ENCODE measurements around the gene POLR2L.

POLR2L gene

DNA sequence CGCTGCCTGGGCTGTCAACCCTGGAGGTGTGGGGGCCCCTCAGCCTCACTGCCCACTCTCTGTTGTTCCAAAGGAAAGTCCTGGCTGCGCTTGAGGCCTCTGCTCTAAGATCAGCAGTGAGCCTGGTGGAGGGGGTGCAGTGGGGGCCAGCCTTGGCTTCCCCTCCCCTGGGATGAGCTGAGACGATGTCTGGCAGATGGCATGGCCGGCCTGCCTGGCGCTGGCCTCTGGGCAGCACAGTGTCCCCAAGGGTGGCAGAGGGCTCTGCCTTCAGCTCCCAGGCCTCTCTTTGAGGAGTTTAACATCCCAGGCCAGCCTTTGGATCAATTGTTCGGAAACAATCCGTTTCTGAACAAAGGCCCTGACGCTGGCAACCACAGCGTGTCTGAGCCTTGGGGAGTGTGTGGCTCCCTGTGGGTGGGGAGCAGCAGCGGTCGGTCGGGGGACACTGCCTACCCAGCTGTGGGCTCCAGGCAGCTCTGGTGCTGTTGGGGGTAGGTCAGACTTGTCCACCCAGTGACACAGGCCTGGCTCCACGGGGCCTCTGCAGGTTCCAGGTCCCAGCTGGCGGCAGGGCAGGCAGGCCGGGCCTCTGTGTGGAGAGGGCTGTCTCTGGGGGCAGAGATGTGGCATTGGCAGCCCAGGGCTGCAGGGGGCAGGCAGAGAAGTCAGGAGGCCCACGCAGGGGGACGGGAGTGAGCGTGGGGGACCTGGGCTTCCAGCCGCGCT lies 12.4 kb upstream of the POLR2L start:
- DNase-seq (ENCODE audit: low read depth): no peak

DNA sequence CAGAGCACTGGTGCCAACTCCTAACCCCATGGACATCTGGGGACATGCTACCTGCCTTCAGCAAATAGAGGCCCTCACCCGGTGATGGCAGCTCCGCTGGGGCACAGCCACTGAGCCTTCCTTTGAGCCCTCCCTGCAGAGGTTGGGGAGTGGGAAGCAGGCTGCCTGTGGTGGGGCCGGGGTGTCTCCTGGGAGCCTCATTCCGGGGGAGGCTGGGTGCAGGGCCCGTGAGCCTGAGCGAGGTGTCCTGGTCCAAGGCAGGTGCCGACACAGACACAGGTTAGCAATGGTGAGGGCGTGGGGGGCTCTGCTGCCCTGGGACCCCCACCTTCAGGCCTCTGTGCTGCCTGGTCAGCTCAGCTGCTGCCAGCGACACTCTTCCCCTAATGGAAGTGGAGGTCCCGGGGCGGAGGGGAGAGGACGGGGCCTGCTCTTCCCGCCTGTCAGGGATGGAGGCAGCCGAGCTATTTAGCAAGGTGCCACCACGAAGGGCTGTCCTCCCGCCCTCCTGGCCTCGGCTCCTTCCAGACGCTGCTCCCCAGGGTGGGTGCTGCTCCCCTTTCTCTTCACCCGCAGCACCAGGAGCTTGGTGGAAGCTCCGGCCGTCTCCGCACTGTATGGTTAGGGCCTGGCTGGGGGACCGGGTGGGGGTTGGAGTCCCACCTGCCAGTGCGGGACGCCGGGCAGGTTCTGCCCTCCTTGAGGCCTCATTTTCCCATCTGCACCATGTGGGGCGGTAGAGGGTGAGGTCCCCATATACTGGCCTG lies 11.5 kb upstream of the POLR2L start:
- DNase-seq (ENCODE audit: low read depth): no peak

DNA sequence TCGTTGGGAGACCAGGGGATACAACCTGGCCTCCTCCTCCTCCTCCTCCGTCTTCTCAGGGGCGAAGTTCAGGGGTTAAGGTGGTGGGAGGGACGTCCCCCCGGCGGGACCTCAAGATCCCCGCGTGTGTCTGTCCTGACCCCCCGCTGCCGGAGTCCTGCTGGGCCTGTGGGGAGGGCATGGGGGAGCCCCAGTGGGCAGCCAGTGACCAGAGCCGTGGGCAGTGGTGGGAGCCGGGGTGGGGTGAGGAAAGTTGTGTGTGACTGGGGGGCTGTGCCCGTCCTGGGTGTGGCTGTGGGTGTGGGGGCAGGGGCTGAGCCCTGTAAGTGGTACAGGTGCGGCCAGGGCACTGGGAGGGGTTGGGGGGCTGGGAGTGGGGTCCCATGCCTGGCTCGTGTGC lies 10.4 kb upstream of the POLR2L start:
- DNase-seq (ENCODE audit: low read depth): no peak

DNA sequence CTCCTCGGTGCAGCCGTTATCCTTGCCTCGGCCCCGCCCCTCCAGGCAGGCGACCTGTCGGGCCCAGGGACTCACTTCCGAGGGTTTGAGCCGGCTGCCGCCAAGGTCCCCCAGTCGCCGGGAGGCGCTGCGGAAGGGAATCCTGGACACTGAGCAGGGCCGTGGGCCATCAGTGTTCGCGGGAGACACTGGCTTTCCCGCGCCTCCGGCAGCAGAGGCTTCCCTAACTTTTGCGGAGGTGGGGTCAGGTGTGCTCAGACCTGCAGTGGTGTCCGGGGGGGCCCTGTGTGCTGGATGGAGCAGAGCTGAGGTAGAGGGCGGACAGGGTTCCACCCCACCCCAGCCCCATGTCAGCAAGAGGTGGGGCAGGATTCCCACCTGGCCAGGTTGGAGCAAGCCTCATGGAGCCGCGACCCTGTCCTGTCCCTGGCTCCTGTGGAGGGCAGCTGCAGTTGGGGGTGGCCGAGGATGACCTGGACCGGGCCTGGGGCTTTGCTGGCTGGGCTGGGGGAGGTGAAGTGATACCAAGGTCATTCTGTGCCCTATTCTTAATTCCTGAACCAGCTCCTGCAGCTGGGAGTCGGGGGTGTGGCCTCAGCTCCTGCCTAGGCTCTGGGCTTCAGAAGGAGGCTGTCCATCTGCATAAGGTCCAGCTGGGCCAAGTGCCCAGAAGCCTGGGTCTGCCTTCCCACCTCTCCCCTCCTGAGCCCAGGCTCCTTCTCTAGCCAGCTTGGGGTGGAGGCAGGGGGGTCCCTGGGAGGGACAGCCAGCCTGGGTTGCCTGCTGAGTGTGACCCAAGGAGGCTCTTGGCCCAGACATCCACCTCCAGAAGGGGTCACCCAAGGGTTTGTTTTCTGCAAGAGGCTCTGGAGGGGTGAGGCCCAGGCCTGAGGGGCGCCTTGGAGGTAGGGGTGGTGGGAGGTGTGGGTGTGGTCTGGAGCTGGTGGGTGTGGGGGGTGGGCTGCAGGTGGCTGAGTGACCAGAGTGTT lies 8.7 kb upstream of the POLR2L start:
- no peak for DNase-seq (ENCODE audit: low read depth)

DNA sequence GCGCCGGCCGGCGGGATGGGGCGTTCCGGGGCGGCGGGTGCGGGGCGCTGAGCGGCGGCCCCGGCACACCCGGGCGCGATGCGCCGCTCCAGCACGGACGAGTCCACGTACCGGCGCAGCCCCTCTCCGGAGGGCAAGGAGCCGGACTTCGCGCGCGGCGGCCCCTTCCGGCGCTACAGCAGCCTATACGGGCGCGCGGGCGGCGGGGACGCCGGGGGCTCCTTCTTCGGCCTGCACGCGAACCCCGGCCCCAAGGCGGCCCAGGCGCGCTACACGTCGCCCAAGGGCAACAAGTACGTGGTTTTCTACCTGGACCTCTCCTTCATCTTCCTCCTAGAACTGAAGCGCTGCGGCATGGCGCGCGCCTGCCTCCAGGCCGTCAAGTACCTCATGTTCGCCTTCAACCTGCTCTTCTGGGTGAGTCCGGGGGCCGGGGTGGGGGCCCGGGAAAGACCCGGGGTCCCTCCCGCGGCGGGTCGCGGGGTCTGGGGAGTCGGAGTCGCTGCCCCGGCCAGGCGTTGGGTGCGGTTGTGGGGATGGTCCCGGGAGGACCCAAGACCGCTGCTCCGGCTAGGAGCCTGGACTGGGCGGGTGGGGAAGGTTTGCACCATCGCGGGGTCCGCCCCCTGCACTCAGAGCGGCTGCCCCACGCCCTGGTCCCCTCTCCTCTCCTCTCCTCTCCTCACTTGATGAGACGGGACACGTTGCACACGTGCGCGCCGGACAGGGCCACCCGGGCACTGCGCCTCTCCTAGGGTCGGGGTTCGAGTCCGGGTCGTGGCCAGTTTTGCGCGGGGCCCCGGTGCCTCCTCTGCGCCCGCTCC lies 7.8 kb upstream of the POLR2L start:
- no peak for DNase-seq (ENCODE audit: low read depth)

DNA sequence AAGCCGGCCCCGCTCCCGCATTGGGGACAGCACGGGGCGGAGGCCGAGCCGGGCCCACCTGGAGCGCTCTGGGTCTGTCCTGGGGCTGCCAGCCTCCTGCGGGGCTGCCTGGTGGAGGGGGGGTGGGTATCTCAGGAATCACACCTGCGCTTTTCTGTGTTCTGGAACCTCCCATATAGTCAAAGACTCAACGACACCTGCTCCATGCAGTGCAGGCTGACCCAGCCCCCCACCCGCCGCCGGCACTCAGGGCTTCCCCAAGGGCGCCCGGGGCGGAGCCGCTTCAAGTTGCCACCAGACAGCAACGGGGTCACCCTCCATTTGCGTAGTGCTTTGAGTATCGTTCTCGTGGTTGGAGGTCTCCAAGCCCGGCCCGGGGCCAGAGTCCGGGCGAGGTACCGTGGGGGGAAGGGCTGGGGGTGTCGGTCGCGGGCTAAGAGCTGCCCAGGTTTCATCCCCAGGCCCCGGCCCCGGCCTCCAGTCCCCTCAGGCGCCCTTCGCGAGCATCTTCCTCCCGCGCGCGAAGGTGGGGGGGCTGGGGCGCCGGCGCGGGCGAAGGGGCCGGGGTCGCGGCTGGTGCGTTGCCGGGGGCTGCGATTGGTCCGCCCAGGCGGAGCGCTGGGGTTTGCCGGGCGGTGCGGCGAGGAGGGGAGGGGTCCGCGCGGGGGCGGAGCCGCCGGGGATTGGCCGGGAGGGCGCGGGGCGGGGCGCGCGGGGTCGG lies 6.9 kb upstream of the POLR2L start:
- DNase-seq (ENCODE audit: low read depth): no peak

DNA sequence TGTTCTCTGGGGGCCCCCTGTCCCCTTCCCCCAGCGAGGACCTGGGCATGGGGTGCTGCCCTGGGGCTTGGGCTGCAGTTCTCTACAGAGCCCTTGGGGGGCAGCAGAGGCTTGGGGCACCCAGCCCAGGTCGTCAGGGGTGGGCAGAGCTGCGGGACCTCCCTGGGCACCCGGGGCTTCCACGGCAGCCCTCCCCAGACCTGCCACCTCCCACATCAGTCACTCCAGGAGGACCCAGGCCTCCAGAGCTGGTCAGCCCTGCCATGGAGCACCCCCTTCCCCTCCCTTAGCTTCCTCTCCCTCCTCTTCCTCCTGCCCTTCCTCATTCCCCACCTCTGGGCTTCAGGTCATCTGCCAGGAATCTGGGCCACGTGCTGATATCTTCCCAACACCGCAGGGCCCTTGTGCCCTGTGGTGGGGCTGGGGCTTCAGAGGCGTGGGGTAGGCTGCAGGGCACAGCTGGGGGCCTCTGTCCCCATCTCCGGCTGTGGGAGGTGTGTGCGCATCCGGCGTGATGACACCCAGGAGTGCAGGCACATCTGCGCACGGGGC lies 6.1 kb upstream of the POLR2L start:
- no peak for DNase-seq (ENCODE audit: low read depth)

DNA sequence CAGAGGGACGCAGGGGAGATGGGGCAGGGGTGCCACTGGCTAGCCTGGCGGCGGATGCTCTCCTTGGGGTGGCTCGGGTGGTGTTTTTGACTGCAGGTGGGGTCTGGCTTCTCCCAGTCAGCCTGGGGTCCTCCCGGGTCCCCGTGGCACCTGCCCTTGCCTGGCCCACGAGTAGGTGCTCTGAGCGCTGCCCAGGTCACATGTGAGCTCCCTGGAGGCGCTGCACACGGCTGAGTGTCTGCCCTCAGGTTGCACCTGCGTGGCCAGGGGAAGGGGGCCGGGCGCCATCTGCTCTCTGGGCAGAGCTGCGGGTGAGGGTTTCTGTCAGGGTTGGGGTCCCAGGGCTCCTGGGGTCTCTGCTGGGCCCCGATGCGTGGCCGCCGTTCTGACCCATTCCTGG lies 5.5 kb upstream of the POLR2L start:
- no peak for DNase-seq (ENCODE audit: low read depth)

DNA sequence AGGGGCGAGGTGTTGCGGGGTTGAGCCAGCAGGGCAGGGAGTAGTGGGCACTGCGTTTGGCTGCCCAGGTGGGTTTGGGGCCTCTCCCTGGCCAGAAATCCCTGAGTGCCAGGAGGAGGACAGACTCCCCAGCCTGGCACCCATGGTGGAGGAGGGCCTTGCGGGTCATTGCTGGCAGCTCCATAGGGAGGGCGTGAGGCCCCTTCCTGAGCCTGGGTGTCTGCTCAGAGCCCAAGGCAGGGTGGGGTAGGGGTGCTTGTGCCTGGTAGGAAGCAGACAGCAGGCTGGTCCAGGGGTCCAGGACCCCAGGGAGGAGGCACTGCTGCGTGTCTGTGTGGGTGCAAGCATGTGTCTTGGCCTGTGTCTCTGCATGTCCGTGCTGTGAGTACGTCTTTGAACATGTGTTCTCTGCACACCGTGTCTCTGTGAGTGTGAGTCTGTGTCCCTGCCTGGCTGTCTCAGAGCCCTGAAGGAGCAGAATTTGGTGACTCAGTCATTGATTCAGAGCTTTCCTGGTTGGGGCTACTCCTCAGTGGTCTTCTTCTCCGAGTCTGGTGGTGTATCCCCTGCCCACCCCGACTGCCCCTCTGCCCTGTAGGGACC lies 4.3 kb upstream of the POLR2L start:
- DNase-seq (ENCODE audit: low read depth): no peak

DNA sequence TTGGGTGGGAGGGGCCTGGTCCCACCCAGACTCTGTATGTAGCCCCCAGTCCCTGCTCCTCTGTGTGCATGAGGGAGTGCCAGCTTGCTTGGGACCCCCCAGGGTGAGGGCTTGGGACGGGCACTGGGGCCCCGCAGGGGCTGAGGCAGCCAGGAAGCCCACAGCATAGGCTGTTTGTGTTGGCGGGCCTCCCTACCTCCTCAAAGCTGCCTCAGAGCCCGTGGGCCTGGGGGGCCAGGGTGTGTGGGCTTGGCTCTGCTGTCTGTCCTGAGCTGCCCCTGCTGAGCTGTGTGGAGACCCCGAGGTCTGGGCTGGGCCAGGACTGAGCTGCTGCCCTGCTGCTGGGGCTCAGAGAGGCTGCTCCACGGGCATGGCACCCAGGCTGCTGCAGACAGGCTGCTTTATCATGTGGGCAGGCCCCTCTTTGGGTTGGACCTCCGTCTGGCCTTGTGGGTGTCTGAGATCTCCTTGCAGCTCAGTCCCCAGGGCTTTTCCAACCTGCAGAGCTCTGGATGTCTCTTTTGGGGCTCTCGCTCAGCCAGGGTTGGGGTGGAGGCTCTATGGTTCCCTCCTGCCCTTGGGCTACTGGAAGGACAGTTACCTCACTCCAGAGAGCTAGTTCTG lies 3.7 kb upstream of the POLR2L start:
- DNase-seq (ENCODE audit: low read depth): no peak

DNA sequence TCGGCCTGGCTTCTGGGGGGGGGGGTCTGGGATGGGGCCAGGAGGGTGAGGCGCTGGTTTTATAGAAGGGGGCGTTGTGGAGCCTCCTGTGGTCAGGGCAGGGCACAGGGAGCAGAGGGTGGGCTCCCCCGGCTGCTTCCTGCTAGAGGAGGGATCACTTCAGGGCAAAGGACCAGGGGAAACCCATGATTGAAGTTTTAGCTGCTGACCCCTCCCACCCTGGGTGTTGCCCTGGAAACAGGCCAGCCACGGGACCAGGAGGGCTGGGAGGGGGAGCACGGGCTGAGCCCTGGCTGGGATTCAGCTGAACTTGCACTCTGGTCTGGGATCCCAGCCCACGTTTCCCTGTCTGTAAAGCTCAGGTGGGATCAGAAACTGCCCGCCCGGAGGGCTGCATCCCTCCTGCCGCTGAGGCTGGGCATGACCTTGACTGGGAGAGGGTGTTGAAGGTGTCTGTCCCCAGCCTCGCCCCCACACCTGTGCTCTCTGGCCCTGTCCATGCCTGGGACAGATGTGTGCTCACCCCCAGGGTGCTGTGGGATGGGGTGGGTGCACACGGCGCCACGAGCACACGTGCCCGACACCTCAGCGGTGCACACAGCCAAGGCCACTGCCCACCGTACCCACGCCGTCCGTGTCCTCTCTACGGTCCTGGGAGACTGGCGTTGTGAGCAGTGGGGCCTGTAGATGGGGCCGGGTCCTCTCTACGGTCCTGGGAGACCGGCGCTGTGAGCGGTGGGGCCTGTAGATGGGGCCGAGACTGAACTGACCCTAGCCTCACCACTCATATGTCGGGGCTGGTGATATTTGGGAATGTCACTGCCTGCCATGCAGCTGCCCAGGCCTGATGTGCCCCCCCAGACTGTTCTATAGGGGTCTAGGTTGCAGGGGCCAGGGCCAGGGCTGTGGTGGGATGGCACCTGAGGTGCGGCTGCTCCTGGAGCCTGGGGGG lies 2.6 kb upstream of the POLR2L start:
- peak; percentile 76 for DNase-seq (ENCODE audit: low read depth)

DNA sequence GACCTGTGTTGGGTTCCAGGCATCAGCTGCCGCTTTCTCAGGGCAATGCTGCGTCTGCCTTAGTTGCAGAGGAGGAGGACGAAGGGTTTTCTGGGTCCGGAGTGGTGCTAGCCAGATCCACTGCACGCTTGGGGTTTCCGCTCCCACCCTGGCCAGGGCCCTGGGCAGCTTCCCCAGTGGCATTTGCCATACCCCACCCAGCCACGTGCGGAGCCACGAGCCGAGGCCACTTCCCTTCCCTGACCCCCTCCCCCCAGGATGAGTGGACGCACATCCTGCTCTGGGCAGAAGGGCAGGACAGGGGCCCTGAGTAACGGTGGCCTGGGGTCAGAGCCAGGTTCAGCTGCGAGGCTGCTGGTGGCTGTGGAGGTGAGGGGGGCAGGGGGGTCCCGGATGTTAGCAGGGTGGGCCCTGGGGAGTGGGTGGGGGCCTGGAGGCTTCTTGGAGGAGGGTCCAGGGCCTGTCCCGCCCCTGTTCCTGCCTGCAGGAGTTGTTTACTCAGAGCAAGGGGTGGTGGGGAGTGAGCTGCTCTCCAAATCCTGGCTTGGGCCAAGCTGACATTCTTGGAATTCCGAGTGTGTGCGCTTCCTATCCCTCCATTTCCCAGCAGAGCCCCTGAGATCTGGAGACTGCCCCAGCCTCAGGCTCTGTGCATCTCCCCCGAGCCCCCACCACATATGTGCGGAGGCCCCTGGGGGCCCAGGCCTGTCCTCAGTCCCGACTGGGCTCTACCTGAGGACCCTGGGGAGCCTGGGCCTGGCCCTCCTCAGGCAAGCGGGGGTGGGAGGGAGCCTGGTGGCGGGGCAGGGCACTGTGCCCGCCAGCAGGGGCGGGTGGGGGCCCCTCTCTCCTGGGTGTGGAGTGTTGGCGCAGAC lies 1.7 kb upstream of the POLR2L start:
- peak; percentile 94 for DNase-seq (ENCODE audit: low read depth)

DNA sequence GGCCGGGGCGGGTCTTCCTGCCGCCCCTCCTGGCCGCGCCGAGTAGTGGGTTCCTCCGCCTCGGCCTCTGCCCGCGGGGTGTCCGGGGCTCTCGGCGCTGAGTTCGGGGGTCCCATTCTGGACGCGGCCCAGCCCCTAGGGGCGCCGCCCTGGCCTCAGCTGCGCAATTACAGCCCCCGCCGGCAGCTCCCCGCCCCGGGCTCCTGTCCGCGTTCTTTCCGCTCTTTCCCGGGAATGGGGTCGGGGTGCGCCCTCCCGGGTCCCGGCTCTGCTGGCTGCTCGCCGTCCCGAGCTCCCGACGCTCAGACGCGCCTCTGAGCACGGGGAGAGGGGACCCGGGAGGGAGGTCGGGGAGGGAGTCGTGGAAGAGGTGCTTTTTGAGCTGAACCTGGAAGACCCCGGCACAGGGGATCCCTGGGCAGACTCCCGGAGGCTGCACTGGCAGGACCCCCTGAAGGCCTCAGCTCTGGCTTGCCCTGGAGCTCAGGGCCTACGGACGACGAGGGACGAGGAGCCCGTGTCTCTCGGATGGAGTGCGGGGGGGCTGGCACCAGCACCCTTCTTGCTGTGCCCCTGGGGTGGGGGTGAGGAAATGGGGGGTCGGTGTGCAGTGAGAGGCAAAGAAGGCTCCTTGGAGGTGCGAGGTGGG lies 881 bp upstream of the POLR2L start:
- no peak for DNase-seq (ENCODE audit: low read depth)

DNA sequence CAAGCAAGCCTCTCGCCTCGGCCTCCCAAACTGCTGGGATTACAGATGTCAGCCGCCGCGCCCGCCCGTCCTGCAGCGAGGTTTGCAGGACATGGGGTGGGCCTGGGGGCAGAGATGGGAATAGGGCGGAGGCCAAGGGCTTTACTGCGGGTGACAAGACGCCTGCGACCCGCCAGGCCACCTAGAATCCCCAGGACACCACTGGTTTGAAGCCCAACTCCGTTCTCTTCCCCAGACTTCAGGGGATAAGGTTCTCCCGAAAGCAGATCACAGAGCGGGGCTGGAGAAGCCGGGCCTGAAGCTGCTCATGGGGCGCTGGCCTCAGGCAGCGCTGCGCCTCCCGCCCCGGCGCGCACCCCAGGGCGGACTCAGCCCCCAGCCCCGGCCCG lies 354 bp downstream of the POLR2L start:
- DNase-seq (ENCODE audit: low read depth): no peak

DNA sequence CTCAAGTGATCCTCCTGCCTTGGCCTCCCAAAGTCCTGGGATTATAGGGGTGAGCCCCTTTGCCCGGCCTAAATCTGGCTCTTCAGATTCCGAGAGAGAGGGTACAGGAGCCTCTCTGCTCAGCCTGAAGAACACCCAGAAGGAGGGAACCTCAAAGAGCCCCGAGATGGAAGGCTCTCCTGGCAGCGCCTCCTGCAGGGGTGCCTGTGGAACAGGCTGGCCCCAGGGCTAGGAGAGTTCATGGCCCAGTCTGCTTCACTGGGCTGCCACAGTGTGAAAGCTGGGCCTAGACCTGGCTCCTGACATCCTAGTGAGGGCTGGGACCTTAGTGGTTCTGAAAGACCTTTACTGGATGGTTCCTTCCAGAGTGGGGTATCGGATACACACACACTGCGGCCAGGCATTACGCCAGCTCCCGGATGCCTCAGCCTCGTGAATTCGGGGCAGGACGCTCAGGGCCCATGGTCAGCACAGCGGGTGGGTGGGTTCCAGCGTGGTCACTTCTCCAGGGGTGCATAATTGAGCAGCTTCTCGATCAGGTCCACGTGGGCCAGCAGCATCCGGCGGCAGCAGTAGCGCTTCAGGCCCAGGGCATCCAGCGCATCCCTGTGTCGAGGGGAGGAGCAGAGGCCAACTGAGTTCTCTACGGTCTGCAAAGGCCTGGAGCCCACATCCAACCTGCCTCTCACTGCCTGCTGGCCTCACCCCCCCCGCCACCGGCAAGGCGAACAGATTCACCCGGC lies 2.3 kb downstream of the POLR2L start:
- no peak for DNase-seq (ENCODE audit: low read depth)

DNA sequence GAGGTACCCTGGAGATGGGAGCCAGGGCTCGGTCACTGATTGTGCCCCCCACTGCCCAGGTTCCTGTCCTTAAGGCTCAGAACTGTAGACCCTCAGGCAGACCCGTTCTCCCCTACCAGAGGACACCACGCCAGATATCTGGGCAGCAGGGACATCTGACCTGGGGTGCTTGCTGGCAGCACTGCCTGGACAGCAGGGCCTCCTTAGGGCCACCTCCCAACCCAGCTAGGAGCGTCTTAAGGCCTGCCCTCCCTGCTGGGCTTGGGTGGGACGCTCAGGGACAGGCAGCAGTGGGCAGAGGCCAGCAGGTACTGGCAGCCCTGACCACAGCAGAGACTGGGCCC lies 3.1 kb downstream of the POLR2L start:
- no peak for DNase-seq (ENCODE audit: low read depth)
